Measurements from ENCODE around the gene ASPN. TPM values are rescaled to one million over a fixed set of nuclear protein-coding genes. Genes with fewer than 3 reads are reported as not detected.

ASPN gene
- total and polyA plus RNA-seq, 9 of the 15 experiments (the other 6 are each of a cell fraction or from before 2014, with no cell fraction given) = 0.03 to 0.07 TPM; not detected in 7

- Histone ChIP-seq H3K27me3 (ENCODE audit: control insufficient read depth in 2 of 2, insufficient read depth in 2 of 2, low read length in 2 of 2) (no peaks in the 10 kb centered on the region), H4K20me1 (replicated peaks; ENCODE audit: control insufficient read depth, insufficient read depth, low read length) (no peaks in the 10 kb centered on the region), H3K36me3 (ENCODE audit: control insufficient read depth, insufficient read depth, low read length) (no peaks in the 10 kb centered on the region), H3K27ac (ENCODE audit: extremely low read depth, low read depth, low read length) (no peak overlapping the region), H3K4me2 (ENCODE audit: insufficient read depth, low read length) (no peak overlapping the region), H3K4me1 (replicated peaks in 1 of 2; ENCODE audit: control insufficient read depth in 2 of 2, insufficient read depth in 2 of 2, low read length in 2 of 2) (no peaks in the 10 kb centered on the region), H3K9me3 (replicated peaks; ENCODE audit: control insufficient read depth, insufficient read depth, low read depth, low read length) (no peaks in the 10 kb centered on the region), H3K9me1 (ENCODE audit: control insufficient read depth, insufficient read depth, low read length) (no peaks in the 10 kb centered on the region), H3K4me3 (no peak overlapping the region), H2AFZ (ENCODE audit: low read depth, low read length) (no peak overlapping the region), H3K79me2 (ENCODE audit: control insufficient read depth, insufficient read depth, low read length) (no peaks in the 10 kb centered on the region), H3K9ac (ENCODE audit: insufficient read depth in 1 of 2, low read depth in 2 of 2, low read length in 2 of 2) (no peak overlapping the region)
- FAIRE-seq (no peak), DNase-seq (ENCODE audit: extremely low read depth in 1 of 4, low spot score in 3 of 4) (no peak), ATAC-seq (no peak)
- ChIA-PET CTCF (ENCODE audit: low intra/inter-chr PET ratio) (interaction anchor here (1.3 to 1.5 kb wide), 4 partner anchors 111 to 305 kb away, joined by 4 to 13 read pairs (median 5); no protein-coding TSS in a partner anchor), POLR2A (interaction anchor here (0.6 kb wide), 1 partner anchor 11 kb away, joined by 3 read pairs; no protein-coding TSS in a partner anchor)
- 56% methylated on average over 5 of the region's 5 CpGs for WGBS (ENCODE audit: insufficient coverage, low coverage, missing lambda C conversion rate)
- in situ Hi-C loops (cut with MboI) = loop anchor here (10.0 kb wide), 1 partner anchor 304 kb away; no protein-coding TSS in a partner anchor
- intact Hi-C loops (cut with micrococcal nuclease) = loop anchor here (5.0 to 10.0 kb wide), 2 partner anchors 84 to 112 kb away; partner anchors contain the start of genes CENPP and NOL8
- BruUV-seq (replicated peaks) = no TSS peak
- no peak for TF ChIP-seq ZNF12 (CRISPR knock-in tag; IDR thresholded peaks at IDR 0.05)
- TF ChIP-seq MAFG (tag; conservative IDR thresholded peaks at IDR 0.05) = peak; percentile 51
- peak; percentile 41 to 51 for TF ChIP-seq RAD21 (CRISPR knock-in tag; conservative IDR thresholded peaks at IDR 0.05 in 1 of 2, IDR thresholded peaks at IDR 0.05 in 1 of 2)
- TF ChIP-seq ZNF316 (IDR thresholded peaks at IDR 0.05) = peak; percentile 90
- TF ChIP-seq REST (IDR thresholded peaks at IDR 0.05; ENCODE audit: borderline replicate concordance) = peak; percentile 16; the same call in 1 of the 2 replicates
- no peak for TF ChIP-seq REST (CRISPR knock-in tag; IDR thresholded peaks at IDR 0.05; ENCODE audit: low read depth)
- peak; percentile 74; the same call in 1 of the 2 replicates for TF ChIP-seq C11orf30 (IDR thresholded peaks at IDR 0.05; ENCODE audit: low read depth)
- no peak for TF ChIP-seq ZNF583 (CRISPR knock-in tag; IDR thresholded peaks at IDR 0.05)
- TF ChIP-seq PRMT5 (CRISPR knock-in tag; IDR thresholded peaks at IDR 0.05) = no peak
- TF ChIP-seq, protein P1, sequence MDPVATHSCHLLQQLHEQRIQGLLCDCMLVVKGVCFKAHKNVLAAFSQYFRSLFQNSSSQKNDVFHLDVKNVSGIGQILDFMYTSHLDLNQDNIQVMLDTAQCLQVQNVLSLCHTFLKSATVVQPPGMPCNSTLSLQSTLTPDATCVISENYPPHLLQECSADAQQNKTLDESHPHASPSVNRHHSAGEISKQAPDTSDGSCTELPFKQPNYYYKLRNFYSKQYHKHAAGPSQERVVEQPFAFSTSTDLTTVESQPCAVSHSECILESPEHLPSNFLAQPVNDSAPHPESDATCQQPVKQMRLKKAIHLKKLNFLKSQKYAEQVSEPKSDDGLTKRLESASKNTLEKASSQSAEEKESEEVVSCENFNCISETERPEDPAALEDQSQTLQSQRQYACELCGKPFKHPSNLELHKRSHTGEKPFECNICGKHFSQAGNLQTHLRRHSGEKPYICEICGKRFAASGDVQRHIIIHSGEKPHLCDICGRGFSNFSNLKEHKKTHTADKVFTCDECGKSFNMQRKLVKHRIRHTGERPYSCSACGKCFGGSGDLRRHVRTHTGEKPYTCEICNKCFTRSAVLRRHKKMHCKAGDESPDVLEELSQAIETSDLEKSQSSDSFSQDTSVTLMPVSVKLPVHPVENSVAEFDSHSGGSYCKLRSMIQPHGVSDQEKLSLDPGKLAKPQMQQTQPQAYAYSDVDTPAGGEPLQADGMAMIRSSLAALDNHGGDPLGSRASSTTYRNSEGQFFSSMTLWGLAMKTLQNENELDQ (CRISPR knock-in tag; IDR thresholded peaks at IDR 0.05; ENCODE audit: borderline replicate concordance) = no peak
Measured at GRCh38 chr9:92438900-92439526, 43.3 kb downstream of the ASPN start.

Data from K562 (cell line).